GM10266 (cell line): ENCODE measurements around the gene ST6GALNAC4.

Experiments used
- DNase-seq: peaks from one replicate; pipeline ENCODE4 v3.0.0; 2012; ENCODE audit errors: extremely low spot score
- TF ChIP-seq, protein P1 (sequence below): IDR thresholded peaks from 2 replicates; pipeline ENCODE4 v1.5.1; 2012; ENCODE audit warnings: mild to moderate bottlenecking, low read depth; ENCODE audit not compliant: control insufficient read depth, insufficient read depth; ENCODE audit errors: missing control alignments

ST6GALNAC4 gene

DNA sequence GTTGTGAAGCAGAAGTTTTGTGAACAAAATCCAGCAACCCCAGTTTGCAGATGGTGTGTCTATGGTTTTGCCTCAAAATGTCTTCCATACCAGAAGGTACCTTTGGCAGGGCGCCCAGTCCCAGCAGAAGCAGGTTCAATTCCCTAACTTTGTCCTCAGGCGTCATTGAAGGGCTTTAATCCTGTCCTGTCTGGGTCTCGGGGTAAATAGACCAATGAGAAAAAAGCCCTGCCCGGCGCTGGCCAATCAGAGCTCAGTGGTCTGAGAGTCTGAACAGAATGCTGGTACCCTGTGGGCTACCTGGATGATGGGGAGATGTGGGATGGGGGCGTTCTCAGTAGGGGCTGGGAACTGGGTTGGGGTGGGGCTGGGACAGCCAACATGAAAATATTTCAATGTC, 6.2 kb upstream of the ST6GALNAC4 start:
- DNase-seq: no peak
- TF ChIP-seq, protein P1, sequence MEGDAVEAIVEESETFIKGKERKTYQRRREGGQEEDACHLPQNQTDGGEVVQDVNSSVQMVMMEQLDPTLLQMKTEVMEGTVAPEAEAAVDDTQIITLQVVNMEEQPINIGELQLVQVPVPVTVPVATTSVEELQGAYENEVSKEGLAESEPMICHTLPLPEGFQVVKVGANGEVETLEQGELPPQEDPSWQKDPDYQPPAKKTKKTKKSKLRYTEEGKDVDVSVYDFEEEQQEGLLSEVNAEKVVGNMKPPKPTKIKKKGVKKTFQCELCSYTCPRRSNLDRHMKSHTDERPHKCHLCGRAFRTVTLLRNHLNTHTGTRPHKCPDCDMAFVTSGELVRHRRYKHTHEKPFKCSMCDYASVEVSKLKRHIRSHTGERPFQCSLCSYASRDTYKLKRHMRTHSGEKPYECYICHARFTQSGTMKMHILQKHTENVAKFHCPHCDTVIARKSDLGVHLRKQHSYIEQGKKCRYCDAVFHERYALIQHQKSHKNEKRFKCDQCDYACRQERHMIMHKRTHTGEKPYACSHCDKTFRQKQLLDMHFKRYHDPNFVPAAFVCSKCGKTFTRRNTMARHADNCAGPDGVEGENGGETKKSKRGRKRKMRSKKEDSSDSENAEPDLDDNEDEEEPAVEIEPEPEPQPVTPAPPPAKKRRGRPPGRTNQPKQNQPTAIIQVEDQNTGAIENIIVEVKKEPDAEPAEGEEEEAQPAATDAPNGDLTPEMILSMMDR: no peak

GRCh38 chr9:127921557-127922120, 4.8 kb upstream of the ST6GALNAC4 start:
- peak; percentile 87 for DNase-seq
- TF ChIP-seq, protein P1: peak; percentile 96

DNA sequence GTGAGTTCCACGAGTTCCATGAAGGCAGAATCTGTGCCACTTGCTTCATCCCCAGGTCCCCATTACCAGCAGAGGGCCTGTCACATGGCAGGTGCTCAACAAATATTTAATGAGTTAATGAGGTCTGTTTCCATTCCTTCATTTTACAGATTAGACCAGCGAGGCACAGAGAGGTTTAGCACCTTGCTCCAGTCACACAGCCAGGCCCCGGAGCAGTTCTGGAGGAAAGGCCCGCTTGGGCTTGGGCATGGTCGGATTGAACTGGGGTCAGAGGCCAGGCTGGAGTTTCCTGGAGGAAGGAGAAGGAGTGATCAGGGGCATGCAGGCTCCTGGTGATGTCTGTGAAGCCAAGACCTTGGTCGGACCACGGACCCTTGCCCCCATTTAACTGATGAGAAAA, 4.0 kb upstream of the ST6GALNAC4 start:
- TF ChIP-seq, protein P1: no peak
- no peak for DNase-seq

DNA sequence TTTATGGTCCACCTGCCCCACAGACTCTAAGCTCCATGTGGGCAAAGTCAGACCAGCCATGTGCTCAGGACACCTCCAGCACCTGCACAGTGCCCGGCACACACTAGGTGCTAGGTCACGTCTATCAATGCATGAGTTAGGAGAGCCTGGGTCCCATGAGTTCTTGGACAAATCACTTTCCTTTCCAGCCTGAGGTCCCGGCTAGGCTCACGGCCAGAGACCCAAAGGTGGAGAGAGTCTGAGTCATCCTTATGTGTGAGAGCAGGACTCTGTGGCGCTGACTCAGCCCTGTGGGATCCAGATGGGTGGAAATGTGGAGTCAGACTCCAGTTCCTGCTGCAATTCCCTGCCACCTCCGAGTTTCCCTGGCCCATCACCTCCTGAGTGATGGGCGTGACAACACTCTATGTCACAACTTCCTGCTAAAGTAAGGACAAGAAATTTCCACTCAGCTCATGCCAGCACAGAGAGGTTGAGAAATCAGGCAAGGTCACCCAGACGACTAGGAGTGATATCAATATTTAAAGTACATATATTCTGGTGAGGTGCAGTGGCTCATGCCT, 2.5 kb upstream of the ST6GALNAC4 start:
- TF ChIP-seq, protein P1: no peak
- no peak for DNase-seq

DNA sequence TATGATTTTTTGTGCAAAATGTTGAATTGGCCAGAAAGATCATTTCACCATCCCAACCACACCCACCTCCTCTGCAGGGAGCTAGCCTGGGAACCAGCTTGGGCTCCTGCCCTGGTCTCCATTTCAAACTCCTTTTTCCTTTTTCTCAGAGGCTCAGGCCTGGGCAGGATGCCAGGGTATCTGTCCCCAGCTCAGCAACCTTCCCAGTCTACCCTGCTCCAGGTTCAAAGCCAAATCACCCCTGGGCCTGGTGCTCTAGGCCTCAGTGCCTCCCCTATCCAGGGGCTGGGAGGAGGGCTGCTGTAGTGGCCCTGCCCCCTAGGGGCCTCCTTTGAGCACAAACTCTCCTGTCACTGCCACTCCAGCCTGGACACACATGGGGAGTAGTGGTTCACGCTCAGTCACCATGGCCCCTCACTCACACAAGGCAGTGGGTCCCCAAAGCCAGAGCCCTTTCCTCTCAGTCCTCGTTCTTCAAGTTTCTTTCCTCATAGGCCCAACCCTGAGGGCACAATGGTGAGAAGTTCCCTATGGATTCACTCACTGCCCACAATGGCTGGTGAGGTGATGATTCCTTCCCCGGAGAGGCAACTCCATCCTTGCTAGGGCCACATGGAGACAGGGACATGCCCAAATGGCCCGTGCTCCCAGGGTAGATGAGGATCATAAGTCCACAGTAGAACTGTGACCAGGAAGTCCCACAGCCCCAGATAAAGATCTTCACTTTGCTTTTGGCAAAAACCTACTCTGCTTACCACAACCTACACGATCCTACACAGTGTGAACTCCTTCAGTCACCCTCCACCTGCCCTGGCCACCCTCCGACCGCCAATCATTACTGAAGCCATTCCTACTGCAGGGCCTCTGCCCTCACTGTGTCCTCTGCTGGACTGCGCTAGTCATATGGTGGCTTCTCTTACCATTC, 1.6 kb upstream of the ST6GALNAC4 start:
- DNase-seq: no peak
- TF ChIP-seq, protein P1: peak; percentile 38

DNA sequence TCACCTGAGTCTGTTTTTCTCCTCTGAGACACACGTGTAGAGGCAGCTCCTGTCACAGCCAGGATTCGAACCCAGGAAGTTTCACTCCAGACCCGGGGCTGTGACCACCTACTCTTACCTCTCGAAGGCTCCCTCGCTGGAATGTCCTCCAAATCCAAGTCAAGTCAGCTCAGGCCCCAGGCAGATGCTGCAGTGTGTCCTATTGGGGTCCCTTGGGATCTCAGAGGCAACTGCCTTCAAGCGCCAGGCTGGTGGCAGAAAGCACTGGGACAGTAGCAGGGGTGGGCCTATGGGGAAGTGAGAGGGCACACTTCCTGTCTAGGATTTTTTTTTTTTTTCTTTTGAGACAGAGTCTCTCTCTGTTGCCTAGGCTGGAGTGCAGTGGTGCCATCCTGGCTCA, 762 bp upstream of the ST6GALNAC4 start:
- no peak for DNase-seq
- TF ChIP-seq, protein P1: no peak
